SK-N-SH (cell line): ENCODE results near the gene RASIP1.

ENCODE experiments used
- CHD2 ChIP-seq: fragments of 150-350 bp; IDR thresholded peaks from 2 replicates; pipeline ENCODE4 v1.6.1; 2018; ENCODE audit warnings: low read length; ENCODE audit not compliant: partially characterized antibody
- ELF1 ChIP-seq: IDR thresholded peaks from 2 replicates; pipeline ENCODE4 v1.4.0; 2012
- EP300 ChIP-seq, 2 experiments: IDR thresholded peaks; 2 replicates each; pipeline versions ENCODE4 v1.4.0 to v1.6.1; 2012; ENCODE audit warnings: borderline replicate concordance in 1 of 2, low read depth in 1 of 2, low read length in 1 of 2
- GABPA ChIP-seq: IDR thresholded peaks from 2 replicates; pipeline ENCODE4 v1.4.0; 2012; ENCODE audit warnings: low read depth, mild to moderate bottlenecking
- MEF2A ChIP-seq: IDR thresholded peaks from 2 replicates; pipeline ENCODE4 v1.4.0; 2012; ENCODE audit warnings: low read depth, borderline replicate concordance
- NRF1 ChIP-seq: IDR thresholded peaks from 2 replicates; pipeline ENCODE4 v1.6.1; 2012; ENCODE audit warnings: low read depth, mild to moderate bottlenecking, low read length
- POLR2AphosphoS5 ChIP-seq: IDR thresholded peaks from 2 replicates; pipeline ENCODE4 v1.6.1; 2012; ENCODE audit warnings: low read depth, low read length
- SIN3A ChIP-seq: IDR thresholded peaks from 2 replicates; pipeline ENCODE4 v1.6.1; 2012; ENCODE audit warnings: low read depth, mild to moderate bottlenecking, low read length, moderate library complexity, borderline replicate concordance
- SMC3 ChIP-seq: IDR thresholded peaks from 2 replicates; pipeline ENCODE4 v1.6.1; 2012; ENCODE audit warnings: low read depth, low read length, improper control_type of control experiment
- TAF1 ChIP-seq: IDR thresholded peaks from 2 replicates; pipeline ENCODE4 v1.6.1; 2012; ENCODE audit warnings: low read depth, mild to moderate bottlenecking, low read length, moderate library complexity, borderline replicate concordance
- TF ChIP-seq, protein P1 (sequence below): fragments of 200-600 bp; sonication (generic); IDR thresholded peaks from 2 replicates; pipeline ENCODE4 v1.6.1; 2017; ENCODE audit warnings: antibody characterized with exemption, mild to moderate bottlenecking, moderate library complexity
- TF ChIP-seq, protein P2 (sequence below): IDR thresholded peaks from 2 replicates; pipeline ENCODE4 v1.4.0; 2012; ENCODE audit warnings: low read depth

DNA sequence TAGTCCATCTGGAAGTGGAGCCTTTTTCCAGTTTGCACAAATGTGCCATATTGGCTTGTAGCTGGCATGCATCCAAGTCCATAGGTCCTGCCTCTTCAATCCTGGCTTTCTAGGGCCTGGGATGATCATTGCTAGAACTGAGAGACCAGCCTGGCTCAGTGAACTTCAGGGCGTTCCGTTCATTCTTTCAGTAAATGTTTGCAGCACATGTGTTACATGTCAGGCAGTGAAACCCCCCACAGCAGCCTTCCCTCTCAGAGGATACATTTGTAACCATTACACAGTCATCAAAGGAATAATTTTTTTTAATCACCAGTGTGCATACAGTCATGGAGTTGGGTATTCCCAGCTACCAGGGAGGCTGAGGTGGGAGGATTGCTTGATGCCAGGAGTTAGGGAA lies 35.0 kb downstream of the RASIP1 start:
- TF ChIP-seq, protein P1, sequence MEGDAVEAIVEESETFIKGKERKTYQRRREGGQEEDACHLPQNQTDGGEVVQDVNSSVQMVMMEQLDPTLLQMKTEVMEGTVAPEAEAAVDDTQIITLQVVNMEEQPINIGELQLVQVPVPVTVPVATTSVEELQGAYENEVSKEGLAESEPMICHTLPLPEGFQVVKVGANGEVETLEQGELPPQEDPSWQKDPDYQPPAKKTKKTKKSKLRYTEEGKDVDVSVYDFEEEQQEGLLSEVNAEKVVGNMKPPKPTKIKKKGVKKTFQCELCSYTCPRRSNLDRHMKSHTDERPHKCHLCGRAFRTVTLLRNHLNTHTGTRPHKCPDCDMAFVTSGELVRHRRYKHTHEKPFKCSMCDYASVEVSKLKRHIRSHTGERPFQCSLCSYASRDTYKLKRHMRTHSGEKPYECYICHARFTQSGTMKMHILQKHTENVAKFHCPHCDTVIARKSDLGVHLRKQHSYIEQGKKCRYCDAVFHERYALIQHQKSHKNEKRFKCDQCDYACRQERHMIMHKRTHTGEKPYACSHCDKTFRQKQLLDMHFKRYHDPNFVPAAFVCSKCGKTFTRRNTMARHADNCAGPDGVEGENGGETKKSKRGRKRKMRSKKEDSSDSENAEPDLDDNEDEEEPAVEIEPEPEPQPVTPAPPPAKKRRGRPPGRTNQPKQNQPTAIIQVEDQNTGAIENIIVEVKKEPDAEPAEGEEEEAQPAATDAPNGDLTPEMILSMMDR, result no peak
- no peak for TF ChIP-seq CHD2
- no peak for TF ChIP-seq ELF1
- no peak for TF ChIP-seq EP300 (IDR thresholded peaks at IDR 0.05; ENCODE audit: borderline replicate concordance in 1 of 2, low read depth in 1 of 2, low read length in 1 of 2)
- TF ChIP-seq SIN3A, result no peak
- TF ChIP-seq NRF1, result no peak
- no peak for TF ChIP-seq POLR2AphosphoS5
- no peak for TF ChIP-seq MEF2A
- no peak for TF ChIP-seq GABPA
- no peak for TF ChIP-seq SMC3
- TF ChIP-seq TAF1, result no peak
- TF ChIP-seq, protein P2, sequence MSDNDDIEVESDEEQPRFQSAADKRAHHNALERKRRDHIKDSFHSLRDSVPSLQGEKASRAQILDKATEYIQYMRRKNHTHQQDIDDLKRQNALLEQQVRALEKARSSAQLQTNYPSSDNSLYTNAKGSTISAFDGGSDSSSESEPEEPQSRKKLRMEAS, result no peak
